Osteocyte (in vitro differentiated cells): Measurements from ENCODE around the gene DDX60. TPM values are rescaled to one million over a fixed set of nuclear protein-coding genes. Genes with fewer than 3 reads are reported as not detected.
A peak's percentile ranks its signal among the peaks of the same experiment; 100 is the strongest.

ENCODE experiments used
- DNase-seq: peaks from one replicate; pipeline ENCODE4 v3.0.0; 2021; ENCODE audit warnings: mixed read lengths; ENCODE audit not compliant: unreplicated experiment; ENCODE audit errors: extremely low spot score
- H3K27ac Mint-ChIP-seq: one replicate; pipeline ENCODE4 v1.8.0; 2021; ENCODE audit warnings: mild to moderate bottlenecking, mixed read lengths; ENCODE audit not compliant: unreplicated experiment
- H3K27me3 Mint-ChIP-seq: one replicate; pipeline ENCODE4 v1.8.0; 2021; ENCODE audit warnings: mixed read lengths; ENCODE audit not compliant: unreplicated experiment
- H3K36me3 Mint-ChIP-seq: one replicate; pipeline ENCODE4 v1.8.0; 2021; ENCODE audit warnings: mixed read lengths; ENCODE audit not compliant: unreplicated experiment
- H3K4me1 Mint-ChIP-seq: one replicate; pipeline ENCODE4 v1.8.0; 2021; ENCODE audit warnings: mixed read lengths; ENCODE audit not compliant: unreplicated experiment
- H3K4me3 Mint-ChIP-seq: one replicate; pipeline ENCODE4 v1.8.0; 2021; ENCODE audit warnings: mild to moderate bottlenecking, moderate library complexity, mixed read lengths; ENCODE audit not compliant: unreplicated experiment
- H3K9me3 Mint-ChIP-seq: one replicate; pipeline ENCODE4 v1.8.0; 2021; ENCODE audit warnings: mixed read lengths; ENCODE audit not compliant: unreplicated experiment
- CTCF ChIP-seq: fragments of 200-600 bp; sonication (generic); IDR thresholded peaks from 2 replicates; pipeline ENCODE4 v1.5.0; 2021; ENCODE audit warnings: antibody characterized with exemption, mild to moderate bottlenecking, moderate library complexity
- total RNA-seq: library from RNA; stranded (reverse); gene quantifications from 2 replicates; pipeline ENCODE4 v1.2.1, GENCODE V29; 2021

The DDX60 gene
- total RNA-seq, 1 donor from 2014 or later = 15.7 TPM

- no peaks in the 10 kb centered on the region for H3K4me1 Mint-ChIP-seq
- H3K9me3 Mint-ChIP-seq = peaks cover 16% of the 10 kb centered on the region
- no peaks in the 10 kb centered on the region for H3K27me3 Mint-ChIP-seq
- H3K27ac Mint-ChIP-seq = no peak overlapping the region
- peaks cover 7% of the 10 kb centered on the region for H3K36me3 Mint-ChIP-seq
- H3K4me3 Mint-ChIP-seq = no peak overlapping the region
- no peak for DNase-seq
- TF ChIP-seq CTCF = no peak
These were observed 120.6 kb downstream of the DDX60 start for GRCh38 chr4:168197926-168198325.

GRCh38 chr4:168188754-168189153 is 129.8 kb downstream of the DDX60 start:
- Mint-ChIP-seq H3K36me3 (no peaks in the 10 kb centered on the region), H3K4me1 (peaks cover 2% of the 10 kb centered on the region), H3K27ac (no peak overlapping the region), H3K9me3 (peaks cover 7% of the 10 kb centered on the region), H3K27me3 (peaks cover 2% of the 10 kb centered on the region), H3K4me3 (no peak overlapping the region)
- no peak for DNase-seq
- TF ChIP-seq CTCF = no peak

GRCh38 chr4:168183717-168184571 is 134.6 kb downstream of the DDX60 start:
- H3K36me3 Mint-ChIP-seq = no peaks in the 10 kb centered on the region
- H3K27ac Mint-ChIP-seq = no peak overlapping the region

GRCh38 chr4:168177546-168178149 is 140.9 kb downstream of the DDX60 start:
- Mint-ChIP-seq H3K4me1 (no peaks in the 10 kb centered on the region), H3K9me3 (no peaks in the 10 kb centered on the region), H3K27me3 (peaks cover 9% of the 10 kb centered on the region), H3K27ac (no peak overlapping the region), H3K4me3 (no peak overlapping the region), H3K36me3 (no peaks in the 10 kb centered on the region)
- no peak for DNase-seq
- no peak for TF ChIP-seq CTCF

More at GRCh38 chr4:168183717-168184571, 134.6 kb downstream of the DDX60 start:
- peak; percentile 73 for TF ChIP-seq CTCF
- no peak for DNase-seq
- H3K9me3 Mint-ChIP-seq = peaks cover 3% of the 10 kb centered on the region
- peaks cover 2% of the 10 kb centered on the region for H3K4me1 Mint-ChIP-seq
- H3K4me3 Mint-ChIP-seq = no peak overlapping the region
- peaks cover 4% of the 10 kb centered on the region for H3K27me3 Mint-ChIP-seq

- peaks cover 10% of the 10 kb centered on the region for H3K27me3 Mint-ChIP-seq
- no peaks in the 10 kb centered on the region for H3K4me1 Mint-ChIP-seq
- no peak for TF ChIP-seq CTCF
- DNase-seq = no peak
- H3K4me3 Mint-ChIP-seq = no peak overlapping the region
- H3K9me3 Mint-ChIP-seq = no peaks in the 10 kb centered on the region
- no peaks in the 10 kb centered on the region for H3K36me3 Mint-ChIP-seq
- no peak overlapping the region for H3K27ac Mint-ChIP-seq
These were observed 144.2 kb downstream of the DDX60 start for GRCh38 chr4:168174308-168174707.
